DLD1 (cell line): ENCODE measurements around the gene SEC63.
"Not testable (repeated sequence)": the region's sequence is repeated elsewhere in the genome, so short reads cannot be mapped to it uniquely, and the experiment has no call there.

Experiments
- in situ Hi-C: cut with HindIII; loops from 2 replicates; pipeline ENCODE4 v1.10.0; 2017; ENCODE audit warnings: low sequenced_read_pairs

SEC63 gene

GRCh38 chr6:107973594-107973993 lies 15.6 kb upstream of the SEC63 start:
- in situ Hi-C loops = no loop called here

DNA sequence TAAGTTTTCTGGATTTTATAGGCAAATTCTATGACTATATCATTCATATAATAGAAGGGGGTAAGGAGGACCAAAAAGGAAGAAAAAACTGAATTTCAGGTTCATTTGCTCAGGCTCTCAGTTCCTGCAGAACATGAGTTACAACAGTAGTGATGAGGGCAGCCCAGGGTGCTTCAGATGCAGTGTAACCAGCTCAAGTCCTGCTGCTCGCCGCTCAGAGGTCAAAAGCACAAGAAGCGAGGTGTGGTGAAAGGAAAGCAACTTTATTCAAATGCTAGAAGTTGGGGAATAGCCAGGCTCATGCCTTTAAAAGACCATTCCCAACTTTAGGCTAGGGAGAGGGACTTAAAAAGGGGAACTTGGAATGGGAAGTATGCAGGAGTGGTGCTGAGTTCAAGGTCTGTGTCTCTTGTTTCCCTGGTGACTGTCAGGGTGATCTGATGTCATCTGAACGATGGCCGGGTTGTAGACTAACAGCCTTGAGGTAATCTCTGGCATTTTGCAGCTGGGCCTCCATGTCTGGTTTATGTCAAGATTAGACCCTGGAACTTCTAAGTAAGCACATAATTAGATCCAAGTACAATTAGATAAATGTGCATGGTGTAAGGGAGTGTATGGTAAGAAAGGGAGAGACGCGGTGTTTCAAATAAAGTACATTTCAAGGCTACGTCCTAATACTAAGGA lies 14.5 kb upstream of the SEC63 start:
- in situ Hi-C loops = no loop called here

- in situ Hi-C loops = no loop called here
Measured at GRCh38 chr6:107971181-107971580, 13.2 kb upstream of the SEC63 start.

DNA sequence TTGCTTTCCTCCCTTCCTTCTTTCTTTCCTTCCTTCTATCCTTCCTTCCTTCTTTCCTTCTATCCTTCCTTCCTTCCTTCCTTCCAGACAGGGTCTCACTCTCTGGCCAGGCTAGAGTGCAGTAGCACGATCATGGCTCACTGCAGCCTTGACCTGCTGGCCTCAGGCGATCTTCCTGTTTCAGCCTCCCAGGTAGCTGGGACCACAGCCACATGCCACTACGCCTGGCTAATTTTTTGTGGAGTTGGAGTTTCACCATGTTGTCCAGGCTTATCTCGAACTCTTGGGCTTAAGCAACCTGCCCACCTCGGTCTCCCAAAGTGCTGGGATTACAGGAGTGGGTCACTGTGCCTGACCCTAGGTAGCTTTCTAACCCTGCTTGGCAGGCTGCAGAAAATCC lies 12.2 kb upstream of the SEC63 start:
- in situ Hi-C loops = no loop called here

DNA sequence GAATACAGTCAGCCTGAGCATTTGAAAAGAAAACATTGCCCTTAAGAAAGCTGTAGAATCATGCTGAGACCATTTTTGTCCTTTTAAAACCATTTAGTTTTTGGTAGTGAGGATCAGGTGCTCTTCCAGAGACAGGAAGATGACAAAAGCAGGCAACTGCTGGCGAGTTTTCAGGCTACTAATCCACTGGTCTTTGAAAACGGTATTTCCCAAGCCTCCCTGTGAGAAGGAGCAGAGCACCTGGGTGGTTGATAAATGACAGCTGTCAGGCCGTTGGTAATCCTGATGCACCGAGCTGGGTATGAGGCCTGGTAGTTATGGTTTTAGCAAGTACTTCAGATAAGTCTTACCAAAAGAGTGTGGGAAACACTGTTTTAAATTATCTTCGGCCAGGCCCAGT lies 10.1 kb upstream of the SEC63 start:
- in situ Hi-C loops = no loop called here

DNA sequence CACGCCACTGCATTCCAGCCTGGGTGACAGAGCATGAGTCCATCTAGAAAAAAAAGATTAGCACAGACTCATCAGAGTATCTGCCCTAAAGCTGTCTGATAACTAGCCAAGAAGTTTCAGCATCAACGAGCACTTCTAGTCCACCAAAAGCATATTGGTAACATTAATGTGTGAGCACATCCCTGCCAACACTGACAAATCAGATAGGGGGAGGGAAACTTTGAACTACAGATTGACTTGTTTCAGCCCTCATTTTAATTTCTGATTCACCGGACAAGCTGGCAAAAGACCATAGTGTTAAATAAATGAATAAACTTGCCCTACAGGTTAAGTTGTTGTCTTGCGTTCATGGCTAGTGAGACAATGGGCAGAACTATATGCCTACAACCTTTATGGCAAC lies 7.7 kb upstream of the SEC63 start:
- in situ Hi-C loops = no loop called here

- in situ Hi-C loops = no loop called here
Measured at GRCh38 chr6:107962723-107963122, 4.7 kb upstream of the SEC63 start.

GRCh38 chr6:107959392-107959791 lies 1.4 kb upstream of the SEC63 start:
- in situ Hi-C loops = no loop called here

DNA sequence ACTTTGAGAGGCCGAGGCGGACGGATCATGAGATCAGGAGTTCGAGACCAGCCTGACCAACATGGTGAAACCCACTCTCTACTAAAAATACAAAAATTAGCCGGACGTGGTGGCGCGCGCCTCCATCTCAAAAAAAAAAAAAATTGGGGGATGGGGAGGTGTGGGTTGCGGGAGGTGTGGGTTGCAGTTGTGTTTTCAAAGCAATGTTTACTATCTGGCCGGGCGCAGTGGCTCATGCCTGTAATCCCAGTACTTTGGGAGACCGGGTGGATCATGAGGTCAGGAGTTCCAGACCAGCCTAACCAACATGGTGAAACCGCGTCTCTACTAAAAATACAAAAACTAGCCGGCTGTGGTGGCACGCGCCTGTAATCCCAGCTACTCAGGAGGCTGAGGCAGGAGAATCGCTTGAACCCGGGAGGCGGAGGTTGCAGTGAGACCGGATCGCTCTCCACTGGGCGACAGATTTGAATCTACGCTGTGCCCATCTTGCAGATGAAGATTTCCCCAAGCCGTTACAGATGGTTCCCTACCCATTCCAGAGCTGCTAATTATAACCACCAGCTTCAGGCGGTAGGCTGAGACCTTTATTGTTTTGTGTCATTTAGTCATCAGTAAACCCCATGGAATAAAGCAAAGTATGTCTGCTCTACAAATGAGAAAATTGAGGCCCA lies 818 bp upstream of the SEC63 start:
- in situ Hi-C loops = not testable (repeated sequence)

GRCh38 chr6:107957308-107957908 lies 600 bp downstream of the SEC63 start:
- in situ Hi-C loops = no loop called here

- in situ Hi-C loops = no loop called here
Measured at GRCh38 chr6:107956586-107957307, 1.3 kb downstream of the SEC63 start.

- in situ Hi-C loops = no loop called here
Measured at GRCh38 chr6:107956181-107956580, 1.8 kb downstream of the SEC63 start.

DNA sequence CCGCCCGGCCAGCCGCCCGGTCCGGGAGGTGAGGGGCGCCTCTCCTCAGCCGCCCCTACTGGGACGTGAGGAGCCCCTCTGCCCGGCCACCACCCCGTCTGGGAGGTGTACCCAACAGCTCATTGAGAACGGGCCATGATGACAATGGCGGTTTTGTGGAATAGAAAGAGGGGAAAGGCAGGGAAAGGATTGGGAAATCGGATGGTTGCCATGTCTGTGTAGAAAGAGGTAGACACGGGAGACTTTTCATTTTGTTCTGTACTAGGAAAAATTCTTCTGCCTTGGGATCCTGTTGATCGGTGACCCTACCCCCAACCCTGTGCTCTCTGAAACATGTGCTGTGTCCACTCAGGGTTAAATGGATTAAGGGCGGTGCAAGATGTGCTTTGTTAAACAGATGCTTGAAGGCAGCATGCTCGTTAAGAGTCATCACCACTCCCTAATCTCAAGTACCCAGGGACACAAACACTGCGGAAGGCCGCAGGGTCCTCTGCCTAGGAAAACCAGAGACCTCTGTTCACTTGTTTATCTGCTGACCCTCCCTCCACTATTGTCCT lies 4.1 kb downstream of the SEC63 start:
- in situ Hi-C loops = not testable (repeated sequence)

- in situ Hi-C loops = no loop called here
Measured at GRCh38 chr6:107943626-107944439, 14.2 kb downstream of the SEC63 start.

DNA sequence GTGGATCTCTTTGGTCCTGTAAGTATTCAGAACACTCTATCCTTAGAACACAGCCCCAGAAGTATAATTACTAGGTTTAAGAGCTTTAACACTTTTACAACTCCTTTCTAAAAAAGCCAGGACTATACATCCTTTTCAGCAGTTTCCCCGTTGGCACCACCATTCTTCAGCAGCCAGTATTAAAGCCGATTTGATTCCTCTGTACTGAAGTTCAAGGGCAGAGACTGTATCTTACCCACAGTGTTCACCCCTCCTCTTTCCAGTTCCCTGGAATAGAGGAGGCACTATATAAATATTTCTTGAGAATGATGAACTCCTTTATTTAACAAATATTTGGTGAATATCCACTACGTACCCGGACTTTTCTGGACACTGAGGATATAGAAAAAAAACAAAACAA lies 15.9 kb downstream of the SEC63 start:
- in situ Hi-C loops = no loop called here

DNA sequence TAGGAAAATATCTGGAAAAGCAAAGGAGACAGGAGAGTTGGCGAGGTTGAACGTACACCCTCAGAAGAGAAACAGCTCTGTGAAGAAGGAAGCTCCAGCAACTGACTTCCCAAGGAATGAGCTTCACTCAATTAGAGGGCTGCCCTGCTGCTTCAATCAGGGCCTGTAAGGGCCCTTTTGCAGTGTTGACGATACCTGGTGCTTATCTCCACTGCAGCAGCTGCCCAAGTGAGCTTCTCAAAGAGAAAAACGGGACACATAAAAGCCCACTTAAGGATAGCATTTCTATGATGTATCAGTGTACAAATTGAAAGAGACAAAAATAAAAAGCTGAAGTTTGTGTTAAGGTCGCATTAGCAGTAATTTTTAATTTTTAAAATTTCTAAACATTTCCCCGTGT lies 16.4 kb downstream of the SEC63 start:
- in situ Hi-C loops = no loop called here

DNA sequence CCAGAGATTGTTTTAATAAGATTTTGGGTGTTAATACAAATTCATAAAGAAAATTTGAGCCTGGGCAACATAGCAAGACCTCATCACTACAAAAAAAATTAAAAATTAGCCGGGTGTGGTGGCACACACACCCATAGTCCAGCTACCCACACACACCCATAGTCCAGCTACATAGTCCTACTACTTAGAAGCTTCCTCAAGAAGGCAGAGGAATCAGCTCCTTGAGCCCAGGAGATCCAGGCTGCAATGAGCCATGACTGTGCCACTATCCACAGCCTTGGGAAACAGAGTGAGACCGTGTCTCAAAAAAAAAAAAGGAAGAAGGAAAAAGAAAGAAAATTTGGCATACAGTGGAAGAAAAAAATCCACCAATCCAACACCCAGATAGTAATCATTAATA lies 16.8 kb downstream of the SEC63 start:
- in situ Hi-C loops = no loop called here

DNA sequence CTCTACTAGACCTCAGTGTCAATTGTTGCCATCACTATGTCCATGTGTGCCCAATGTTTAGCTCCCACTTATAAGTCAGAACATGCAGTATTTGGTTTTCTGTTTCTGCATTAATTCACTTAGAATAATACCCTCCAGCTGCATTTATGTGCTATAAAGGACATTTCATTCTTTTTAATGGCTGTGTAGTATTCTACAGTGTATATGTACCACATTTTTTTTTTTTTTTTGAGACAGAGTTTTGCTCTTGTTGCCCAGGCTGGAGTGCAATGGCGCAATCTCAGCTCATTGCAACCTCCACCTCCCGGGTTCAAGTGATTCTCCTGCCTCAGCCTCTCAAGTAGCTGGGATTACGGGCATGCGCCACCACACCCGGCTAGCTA lies 21.1 kb downstream of the SEC63 start:
- in situ Hi-C loops = not testable (repeated sequence)

- in situ Hi-C loops = no loop called here
Measured at GRCh38 chr6:107936162-107936909, 21.7 kb downstream of the SEC63 start.

- in situ Hi-C loops = not testable (repeated sequence)
Measured at GRCh38 chr6:107934229-107934628, 23.8 kb downstream of the SEC63 start.
